ENCODE measurements around the gene PPP1R14C.

DNA sequence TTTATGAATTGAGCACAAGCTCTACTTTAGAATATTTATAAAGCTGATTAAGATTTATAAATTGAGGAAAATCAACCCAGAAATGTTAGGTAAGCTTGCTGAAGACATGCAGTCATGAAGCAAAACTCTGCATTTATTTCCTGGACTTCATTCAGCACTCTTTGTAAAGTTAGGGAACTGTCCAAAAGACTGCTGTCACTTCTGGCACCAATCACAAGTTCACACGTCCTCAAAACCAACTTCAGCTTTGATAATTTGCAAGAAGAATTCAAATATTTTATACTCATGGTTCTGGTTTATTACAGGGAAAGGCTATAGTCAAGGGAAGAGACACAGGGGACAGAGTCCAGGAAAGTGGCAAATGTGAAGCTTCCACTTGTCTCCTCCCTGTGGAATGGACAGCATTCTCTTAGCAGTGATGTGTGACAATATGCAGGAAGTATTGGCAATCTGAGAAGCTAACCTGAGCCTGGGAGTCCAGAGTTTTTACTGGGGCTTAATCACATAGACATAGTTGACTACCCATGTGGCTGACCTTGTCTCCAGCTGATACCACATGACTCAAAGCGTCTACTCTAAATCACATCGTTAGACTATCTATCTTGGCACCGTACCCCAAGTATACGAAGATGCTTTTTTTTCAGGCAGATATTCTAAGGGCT, 85.4 kb downstream of the PPP1R14C start:
- no peak for TF ChIP-seq EZH2 (IDR thresholded peaks at IDR 0.05)
- no peak for TF ChIP-seq POLR2AphosphoS5 (IDR thresholded peaks at IDR 0.05; ENCODE audit: borderline replicate concordance, low read depth, low read length)
- no peak for TF ChIP-seq FOXP2 (optimal IDR thresholded peaks at IDR 0.05; ENCODE audit: control extremely low read depth, extremely low read length, insufficient read depth)

All from SK-N-MC (cell line).